GM12891 (cell line): ENCODE results near the gene MTRF1L.

Source experiments
- POLR2A ChIP-seq: IDR thresholded peaks from 2 replicates; pipeline ENCODE4 v1.6.1; 2011; ENCODE audit warnings: low read depth, low read length, control low read depth
- POU2F2 ChIP-seq: IDR thresholded peaks from 2 replicates; pipeline ENCODE4 v1.6.1; 2011; ENCODE audit warnings: low read depth, mild to moderate bottlenecking, control low read depth, low read length, moderate library complexity

DNA sequence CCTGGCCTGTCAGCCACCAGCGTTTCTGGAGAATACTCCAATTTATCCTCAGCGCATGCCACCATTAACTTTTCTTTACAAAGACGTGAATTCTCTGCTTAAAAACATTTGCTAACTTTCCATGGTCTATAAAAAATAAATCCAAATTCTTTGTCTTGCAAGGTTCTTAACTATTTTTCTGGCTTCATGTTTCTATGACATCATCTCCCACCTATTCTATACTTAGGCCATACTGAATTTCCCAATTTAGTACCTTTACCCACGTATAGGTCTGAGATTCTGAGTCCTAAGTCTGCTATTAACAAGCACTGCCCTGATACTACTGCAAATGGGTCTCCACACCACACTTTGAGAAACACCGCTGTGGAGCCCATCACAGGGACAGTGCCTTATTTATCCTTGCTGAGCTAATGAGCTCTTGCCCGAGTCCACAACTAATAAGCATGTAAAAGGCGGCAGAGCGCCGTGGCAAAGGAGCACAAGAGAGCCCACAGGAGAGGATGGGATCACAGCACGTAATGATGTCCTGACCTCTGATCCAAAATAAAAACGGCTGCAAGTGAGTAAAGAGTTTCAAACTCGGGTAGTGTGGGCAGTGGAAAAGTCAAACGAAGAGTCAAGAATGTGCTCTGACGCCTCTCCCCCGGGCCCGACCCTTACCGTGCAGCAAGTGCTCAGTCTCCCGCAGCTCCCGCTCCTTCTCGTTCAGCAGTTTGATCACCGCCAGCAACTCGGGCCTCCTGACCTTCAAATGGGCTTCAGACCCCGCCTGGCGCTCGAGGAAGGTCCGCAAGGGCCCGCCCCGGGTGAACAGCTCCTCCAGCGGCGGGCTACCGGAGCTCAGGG, 519 bp downstream of the MTRF1L start:
- TF ChIP-seq POU2F2 (no peak), POLR2A (no peak)
